GM12878 (cell line): ENCODE measurements around the gene NRBP1.

Experiments used
- BACH1 ChIP-seq: fragments of 450-650 bp; IDR thresholded peaks from 2 replicates; pipeline ENCODE4 v1.6.1; 2017; ENCODE audit warnings: mild to moderate bottlenecking, borderline replicate concordance
- EP300 ChIP-seq, 2 experiments: fragments of 150-350 bp in 1 of 2; IDR thresholded peaks; 2 replicates each; pipeline ENCODE4 v1.6.1; 2011 to 2012; ENCODE audit warnings: low read depth in 2 of 2, low read length in 2 of 2, borderline replicate concordance in 1 of 2, improper control_type of control experiment in 1 of 2, inconsistent platforms in 1 of 2; ENCODE audit not compliant: control insufficient read depth in 1 of 2
- EZH2 ChIP-seq: IDR thresholded peaks from 2 replicates; pipeline ENCODE4 v1.6.1; 2012; ENCODE audit warnings: low read depth, mild to moderate bottlenecking, control low read depth, inconsistent platforms, low read length, borderline replicate concordance; ENCODE audit not compliant: control insufficient read depth
- NFYB ChIP-seq: IDR thresholded peaks from 2 replicates; pipeline ENCODE4 v1.6.1; 2011; ENCODE audit warnings: low read depth, mild to moderate bottlenecking, low read length, improper control_type of control experiment, moderate library complexity; ENCODE audit not compliant: insufficient read depth
- POLR2A ChIP-seq: IDR thresholded peaks from 2 replicates; pipeline ENCODE4 v1.6.1; 2011; ENCODE audit warnings: low read depth, mild to moderate bottlenecking, low read length
- SP1 ChIP-seq: IDR thresholded peaks from one replicate; pipeline ENCODE4 v1.6.1; 2011; ENCODE audit warnings: low read depth, low read length
- TBL1XR1 ChIP-seq: IDR thresholded peaks from 2 replicates; pipeline ENCODE4 v1.6.1; 2012; ENCODE audit warnings: low read depth, low read length, improper control_type of control experiment
- YY1 ChIP-seq: IDR thresholded peaks from 2 replicates; pipeline ENCODE4 v1.6.1; 2011; ENCODE audit warnings: low read depth, mild to moderate bottlenecking, low read length
- ZNF384 ChIP-seq: IDR thresholded peaks from 2 replicates; pipeline ENCODE4 v1.6.1; 2012; ENCODE audit warnings: low read depth, mild to moderate bottlenecking, low read length, improper control_type of control experiment, borderline replicate concordance
- TF ChIP-seq, protein P1 (sequence below): fragments of 450-650 bp; IDR thresholded peaks from 2 replicates; pipeline ENCODE4 v1.6.1; 2016; ENCODE audit warnings: mild to moderate bottlenecking
- TF ChIP-seq, protein P2 (sequence below), 3 experiments: IDR thresholded peaks in 2 of 3; conservative IDR thresholded peaks in 1 of 3; 2 replicates each; pipeline ENCODE4 v1.5.1; 2011; ENCODE audit warnings: low read depth in 3 of 3, low read length in 3 of 3, mild to moderate bottlenecking in 3 of 3, control low read depth in 2 of 3, moderate library complexity in 2 of 3, inconsistent platforms in 1 of 3, mixed read lengths in 1 of 3; ENCODE audit not compliant: control insufficient read depth in 2 of 3, insufficient read depth in 1 of 3; ENCODE audit errors: extremely low read depth in 1 of 3

DNA sequence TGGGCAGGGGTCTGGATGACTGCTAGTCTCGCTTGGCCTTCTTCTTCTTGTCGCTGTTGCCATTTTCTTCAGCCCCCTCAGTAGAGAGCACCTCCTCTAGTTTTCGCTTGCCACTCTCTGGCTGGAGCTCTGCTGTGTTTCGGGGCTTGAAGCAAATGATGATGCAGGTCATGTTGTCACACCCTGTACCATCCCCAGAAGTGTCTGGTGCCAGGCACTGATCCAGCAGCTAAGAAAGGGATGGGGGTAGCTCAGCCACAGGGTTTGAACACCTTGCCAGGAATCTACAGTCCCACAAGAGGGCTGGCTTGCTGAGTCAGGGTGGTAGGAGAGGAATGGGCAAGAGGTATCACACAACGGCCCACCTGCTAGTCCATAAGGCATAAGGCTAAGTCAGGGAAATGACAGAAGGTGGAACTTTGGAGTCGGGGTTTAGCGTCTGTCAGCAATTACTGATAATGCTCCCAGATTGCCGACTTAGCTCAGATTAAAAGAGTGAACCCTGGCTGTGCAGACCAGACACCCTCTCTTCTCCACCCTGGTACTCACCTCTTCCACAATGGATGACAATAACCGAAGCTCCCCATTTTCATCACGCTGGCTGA is 46.8 kb upstream of the NRBP1 start:
- TF ChIP-seq, protein P1, sequence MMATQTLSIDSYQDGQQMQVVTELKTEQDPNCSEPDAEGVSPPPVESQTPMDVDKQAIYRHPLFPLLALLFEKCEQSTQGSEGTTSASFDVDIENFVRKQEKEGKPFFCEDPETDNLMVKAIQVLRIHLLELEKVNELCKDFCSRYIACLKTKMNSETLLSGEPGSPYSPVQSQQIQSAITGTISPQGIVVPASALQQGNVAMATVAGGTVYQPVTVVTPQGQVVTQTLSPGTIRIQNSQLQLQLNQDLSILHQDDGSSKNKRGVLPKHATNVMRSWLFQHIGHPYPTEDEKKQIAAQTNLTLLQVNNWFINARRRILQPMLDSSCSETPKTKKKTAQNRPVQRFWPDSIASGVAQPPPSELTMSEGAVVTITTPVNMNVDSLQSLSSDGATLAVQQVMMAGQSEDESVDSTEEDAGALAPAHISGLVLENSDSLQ = no peak
- TF ChIP-seq POLR2A (no peak), TBL1XR1 (no peak), EZH2 (no peak), EP300 (IDR thresholded peaks at IDR 0.05; ENCODE audit: borderline replicate concordance in 1 of 2, control insufficient read depth in 1 of 2, low read depth in 2 of 2, low read length in 2 of 2) (no peak), YY1 (no peak), ZNF384 (no peak), BACH1 (no peak), NFYB (no peak), SP1 (no peak)
- TF ChIP-seq, protein P2, sequence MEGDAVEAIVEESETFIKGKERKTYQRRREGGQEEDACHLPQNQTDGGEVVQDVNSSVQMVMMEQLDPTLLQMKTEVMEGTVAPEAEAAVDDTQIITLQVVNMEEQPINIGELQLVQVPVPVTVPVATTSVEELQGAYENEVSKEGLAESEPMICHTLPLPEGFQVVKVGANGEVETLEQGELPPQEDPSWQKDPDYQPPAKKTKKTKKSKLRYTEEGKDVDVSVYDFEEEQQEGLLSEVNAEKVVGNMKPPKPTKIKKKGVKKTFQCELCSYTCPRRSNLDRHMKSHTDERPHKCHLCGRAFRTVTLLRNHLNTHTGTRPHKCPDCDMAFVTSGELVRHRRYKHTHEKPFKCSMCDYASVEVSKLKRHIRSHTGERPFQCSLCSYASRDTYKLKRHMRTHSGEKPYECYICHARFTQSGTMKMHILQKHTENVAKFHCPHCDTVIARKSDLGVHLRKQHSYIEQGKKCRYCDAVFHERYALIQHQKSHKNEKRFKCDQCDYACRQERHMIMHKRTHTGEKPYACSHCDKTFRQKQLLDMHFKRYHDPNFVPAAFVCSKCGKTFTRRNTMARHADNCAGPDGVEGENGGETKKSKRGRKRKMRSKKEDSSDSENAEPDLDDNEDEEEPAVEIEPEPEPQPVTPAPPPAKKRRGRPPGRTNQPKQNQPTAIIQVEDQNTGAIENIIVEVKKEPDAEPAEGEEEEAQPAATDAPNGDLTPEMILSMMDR (IDR thresholded peaks at IDR 0.05 in 2 of 3, conservative IDR thresholded peaks at IDR 0.05 in 1 of 3; ENCODE audit: control insufficient read depth in 2 of 3, extremely low read depth in 1 of 3, insufficient read depth in 1 of 3, low read depth in 3 of 3, low read length in 3 of 3) = no peak
